GM19467 (cell line): ENCODE results near the gene RTL10.
A peak's percentile ranks its signal among the peaks of the same experiment; 100 is the strongest.

Experiments used
- ATAC-seq: cut with Tn5 transposase; IDR thresholded peaks from one replicate; pipeline ENCODE4 v1.9.1; 2021; ENCODE audit warnings: mild to moderate bottlenecking, moderate library complexity; ENCODE audit not compliant: unreplicated experiment

RTL10 gene

GRCh38 chr22:19866665-19867009 lies 12.0 kb upstream of the RTL10 start:
- no peak for ATAC-seq

GRCh38 chr22:19865141-19865829 lies 10.6 kb upstream of the RTL10 start:
- no peak for ATAC-seq

GRCh38 chr22:19864538-19865106 lies 9.9 kb upstream of the RTL10 start:
- ATAC-seq: no peak

- ATAC-seq: no peak
These were observed 8.9 kb upstream of the RTL10 start for GRCh38 chr22:19863571-19863970.

GRCh38 chr22:19862619-19863246 lies 8.1 kb upstream of the RTL10 start:
- no peak for ATAC-seq

- no peak for ATAC-seq
These were observed 5.3 kb upstream of the RTL10 start for GRCh38 chr22:19859861-19860510.

- ATAC-seq: no peak
These were observed 2.7 kb upstream of the RTL10 start for GRCh38 chr22:19857382-19857781.

GRCh38 chr22:19855504-19856409 lies 1.1 kb upstream of the RTL10 start:
- ATAC-seq: peak; percentile 10

GRCh38 chr22:19853879-19854777 lies 546 bp downstream of the RTL10 start:
- ATAC-seq: peak; percentile 2

- ATAC-seq: no peak
These were observed 1.4 kb downstream of the RTL10 start for GRCh38 chr22:19853058-19853878.

GRCh38 chr22:19852177-19852781 lies 2.4 kb downstream of the RTL10 start:
- ATAC-seq: no peak

- no peak for ATAC-seq
These were observed 3.1 kb downstream of the RTL10 start for GRCh38 chr22:19851291-19852176.

GRCh38 chr22:19850763-19851109 lies 3.9 kb downstream of the RTL10 start:
- ATAC-seq: no peak

- no peak for ATAC-seq
These were observed 4.6 kb downstream of the RTL10 start for GRCh38 chr22:19849835-19850762.

GRCh38 chr22:19848298-19849224 lies 6.1 kb downstream of the RTL10 start:
- ATAC-seq: no peak

GRCh38 chr22:19847345-19847632 lies 7.4 kb downstream of the RTL10 start:
- ATAC-seq: no peak
